ENCODE results near the gene NELFE. TPM values are rescaled to one million over a fixed set of nuclear protein-coding genes. Genes with fewer than 3 reads are reported as not detected.
A peak's percentile ranks its signal among the peaks of the same experiment; 100 is the strongest.

NELFE gene
- total and polyA plus RNA-seq, 2 donors (not counting 1 experiment from before 2014, with no cell fraction given) = 81.7 to 85.5 TPM

- Histone ChIP-seq H3K27ac (ENCODE audit: insufficient read depth, low read length) (peak overlapping the region; percentile 80), H3K4me3 (replicated peaks in 1 of 4; ENCODE audit: control extremely low read depth in 1 of 4, insufficient read depth in 1 of 4, low read depth in 3 of 4, low read length in 4 of 4) (peak overlapping the region in 1 of 4 experiments; percentile 35), H3K9ac (ENCODE audit: insufficient read depth, low read length) (no peak overlapping the region)
Observed at GRCh38 chr6:31945154-31945506, 13.6 kb downstream of the NELFE start.

DNA sequence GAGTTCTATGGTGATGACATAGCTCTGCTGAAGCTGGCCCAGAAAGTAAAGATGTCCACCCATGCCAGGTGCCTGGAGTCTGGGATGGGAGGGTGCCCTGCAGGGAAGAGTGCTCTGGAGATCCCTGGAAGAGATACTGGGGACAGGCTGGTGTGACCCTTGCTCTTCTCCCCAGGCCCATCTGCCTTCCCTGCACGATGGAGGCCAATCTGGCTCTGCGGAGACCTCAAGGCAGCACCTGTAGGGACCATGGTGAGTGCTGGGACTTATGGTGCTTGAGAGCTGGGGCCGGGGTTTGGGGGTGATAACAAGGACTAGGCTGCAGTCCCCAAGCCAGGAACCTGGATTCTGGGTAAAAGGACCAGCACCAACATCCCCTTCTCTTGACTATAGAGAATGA, 15.0 kb downstream of the NELFE start:
- no peaks in the 10 kb centered on the region for H3K79me2 ChIP-seq (ENCODE audit: control insufficient read depth, insufficient read depth, low read length)
- no peak for TF ChIP-seq EZH2 (IDR thresholded peaks at IDR 0.05; ENCODE audit: low read length, missing control alignments)
- TF ChIP-seq, protein P1, sequence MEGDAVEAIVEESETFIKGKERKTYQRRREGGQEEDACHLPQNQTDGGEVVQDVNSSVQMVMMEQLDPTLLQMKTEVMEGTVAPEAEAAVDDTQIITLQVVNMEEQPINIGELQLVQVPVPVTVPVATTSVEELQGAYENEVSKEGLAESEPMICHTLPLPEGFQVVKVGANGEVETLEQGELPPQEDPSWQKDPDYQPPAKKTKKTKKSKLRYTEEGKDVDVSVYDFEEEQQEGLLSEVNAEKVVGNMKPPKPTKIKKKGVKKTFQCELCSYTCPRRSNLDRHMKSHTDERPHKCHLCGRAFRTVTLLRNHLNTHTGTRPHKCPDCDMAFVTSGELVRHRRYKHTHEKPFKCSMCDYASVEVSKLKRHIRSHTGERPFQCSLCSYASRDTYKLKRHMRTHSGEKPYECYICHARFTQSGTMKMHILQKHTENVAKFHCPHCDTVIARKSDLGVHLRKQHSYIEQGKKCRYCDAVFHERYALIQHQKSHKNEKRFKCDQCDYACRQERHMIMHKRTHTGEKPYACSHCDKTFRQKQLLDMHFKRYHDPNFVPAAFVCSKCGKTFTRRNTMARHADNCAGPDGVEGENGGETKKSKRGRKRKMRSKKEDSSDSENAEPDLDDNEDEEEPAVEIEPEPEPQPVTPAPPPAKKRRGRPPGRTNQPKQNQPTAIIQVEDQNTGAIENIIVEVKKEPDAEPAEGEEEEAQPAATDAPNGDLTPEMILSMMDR (conservative IDR thresholded peaks at IDR 0.05 in 1 of 2, IDR thresholded peaks at IDR 0.05 in 1 of 2; ENCODE audit: low read depth in 1 of 2, low read length in 2 of 2) = no peak
- H3K9me3 ChIP-seq (ENCODE audit: control insufficient read depth, insufficient read depth, low read depth, low read length) = no peaks in the 10 kb centered on the region
- DNase-seq (ENCODE audit: low read depth in 2 of 2) = no peak
- H3K4me2 ChIP-seq (ENCODE audit: extremely low read depth, insufficient read depth, low read length) = no peak overlapping the region
- H3K4me3 ChIP-seq (replicated peaks in 1 of 4; ENCODE audit: control extremely low read depth in 1 of 4, insufficient read depth in 1 of 4, low read depth in 3 of 4, low read length in 4 of 4) = no peak overlapping the region
- no peaks in the 10 kb centered on the region for H3K36me3 ChIP-seq (ENCODE audit: control insufficient read depth, insufficient read depth, low read length)
- H3K27me3 ChIP-seq (ENCODE audit: control insufficient read depth, insufficient read depth, low read length) = peaks cover 4% of the 10 kb centered on the region
- H3K9ac ChIP-seq (ENCODE audit: insufficient read depth, low read length) = no peak overlapping the region
- H4K20me1 ChIP-seq (ENCODE audit: control insufficient read depth, extremely low read depth, insufficient read depth, low read length) = no peaks in the 10 kb centered on the region
- H3K4me1 ChIP-seq (ENCODE audit: control insufficient read depth, extremely low read depth, insufficient read depth, low read length) = peaks cover 12% of the 10 kb centered on the region
- H2AFZ ChIP-seq (ENCODE audit: low read length) = no peak overlapping the region
- H3K27ac ChIP-seq (ENCODE audit: insufficient read depth, low read length) = no peak overlapping the region

More at GRCh38 chr6:31945154-31945506, 13.6 kb downstream of the NELFE start:
- TF ChIP-seq, protein P1 (conservative IDR thresholded peaks at IDR 0.05 in 1 of 2, IDR thresholded peaks at IDR 0.05 in 1 of 2; ENCODE audit: low read depth in 1 of 2, low read length in 2 of 2) = no peak
- TF ChIP-seq EZH2 (IDR thresholded peaks at IDR 0.05; ENCODE audit: low read length, missing control alignments) = no peak
- Histone ChIP-seq H4K20me1 (ENCODE audit: control insufficient read depth, extremely low read depth, insufficient read depth, low read length) (no peaks in the 10 kb centered on the region), H3K36me3 (ENCODE audit: control insufficient read depth, insufficient read depth, low read length) (no peaks in the 10 kb centered on the region), H2AFZ (ENCODE audit: low read length) (peak overlapping the region; percentile 54), H3K4me1 (ENCODE audit: control insufficient read depth, extremely low read depth, insufficient read depth, low read length) (peaks cover 12% of the 10 kb centered on the region), H3K9me3 (ENCODE audit: control insufficient read depth, insufficient read depth, low read depth, low read length) (no peaks in the 10 kb centered on the region), H3K27me3 (ENCODE audit: control insufficient read depth, insufficient read depth, low read length) (peaks cover 4% of the 10 kb centered on the region), H3K4me2 (ENCODE audit: extremely low read depth, insufficient read depth, low read length) (peak overlapping the region; percentile 100), H3K79me2 (ENCODE audit: control insufficient read depth, insufficient read depth, low read length) (no peaks in the 10 kb centered on the region)
- no peak for DNase-seq (ENCODE audit: low read depth in 2 of 2)

DNA sequence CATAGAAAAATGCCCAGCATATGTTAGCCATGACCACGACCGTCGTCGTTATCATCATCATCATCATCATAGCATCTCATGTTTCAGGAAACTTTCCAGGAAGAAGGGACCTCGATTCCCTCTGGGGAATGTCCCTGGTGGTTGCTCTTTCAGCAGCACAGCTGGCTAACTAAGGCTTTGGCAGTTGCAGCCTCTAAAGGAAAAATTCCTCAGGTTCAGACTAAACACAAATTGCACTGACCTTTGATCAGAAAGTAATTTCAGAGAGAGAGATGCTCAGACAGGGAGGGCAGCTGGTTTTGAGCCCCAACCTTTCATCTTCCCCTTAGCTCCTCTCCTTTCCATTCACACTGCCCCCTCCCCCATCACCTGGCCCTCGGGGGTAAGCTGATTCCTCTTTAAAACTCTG, 18.5 kb downstream of the NELFE start:
- no peak overlapping the region for H3K27ac ChIP-seq (ENCODE audit: insufficient read depth, low read length)
- H3K4me3 ChIP-seq (replicated peaks in 1 of 4; ENCODE audit: control extremely low read depth in 1 of 4, insufficient read depth in 1 of 4, low read depth in 3 of 4, low read length in 4 of 4) = no peak overlapping the region
- H3K79me2 ChIP-seq (ENCODE audit: control insufficient read depth, insufficient read depth, low read length) = no peaks in the 10 kb centered on the region
- H4K20me1 ChIP-seq (ENCODE audit: control insufficient read depth, extremely low read depth, insufficient read depth, low read length) = no peaks in the 10 kb centered on the region
- no peak overlapping the region for H3K4me2 ChIP-seq (ENCODE audit: extremely low read depth, insufficient read depth, low read length)
- no peaks in the 10 kb centered on the region for H3K36me3 ChIP-seq (ENCODE audit: control insufficient read depth, insufficient read depth, low read length)
- TF ChIP-seq, protein P1 (conservative IDR thresholded peaks at IDR 0.05 in 1 of 2, IDR thresholded peaks at IDR 0.05 in 1 of 2; ENCODE audit: low read depth in 1 of 2, low read length in 2 of 2) = peak in 1 of 2 donors; percentile 2
- no peak for TF ChIP-seq EZH2 (IDR thresholded peaks at IDR 0.05; ENCODE audit: low read length, missing control alignments)
- H3K9ac ChIP-seq (ENCODE audit: insufficient read depth, low read length) = no peak overlapping the region
- peaks cover 4% of the 10 kb centered on the region for H3K27me3 ChIP-seq (ENCODE audit: control insufficient read depth, insufficient read depth, low read length)
- H2AFZ ChIP-seq (ENCODE audit: low read length) = no peak overlapping the region
- no peaks in the 10 kb centered on the region for H3K9me3 ChIP-seq (ENCODE audit: control insufficient read depth, insufficient read depth, low read depth, low read length)
- peak in 1 of 2 donors; percentile 31 for DNase-seq (ENCODE audit: low read depth in 2 of 2)
- peaks cover 6% of the 10 kb centered on the region for H3K4me1 ChIP-seq (ENCODE audit: control insufficient read depth, extremely low read depth, insufficient read depth, low read length)

All from fibroblast of lung (primary cell).